Neural cell (in vitro differentiated cells): Measurements from ENCODE around the gene TMEM255B. TPM values are rescaled to one million over a fixed set of nuclear protein-coding genes. Genes with fewer than 3 reads are reported as not detected.

Source experiments
- H2AFZ ChIP-seq: fragments of 200-600, 300-800 bp; sonication (generic), shearing (Covaris generic); 2 replicates; pipeline ENCODE4 v1.6.0; 2014; ENCODE audit warnings: low read depth, mild to moderate bottlenecking, antibody characterized with exemption, low read length, moderate library complexity
- H3F3A ChIP-seq: fragments of 200-600 bp; shearing (Covaris generic); 2 replicates; pipeline ENCODE4 v1.6.1; 2016; ENCODE audit warnings: mild to moderate bottlenecking, moderate library complexity, mixed read lengths, antibody characterized with exemption, low read length; ENCODE audit not compliant: insufficient read depth, poor library complexity, severe bottlenecking
- H3K27ac ChIP-seq: fragments of 200-600, 300-800 bp; sonication (generic), shearing (Covaris generic); 2 replicates; pipeline ENCODE4 v1.5.1; 2014; ENCODE audit warnings: mild to moderate bottlenecking, low read length, moderate library complexity
- H3K27me3 ChIP-seq: fragments of 300-800, 200-600 bp; sonication (generic), shearing (Covaris generic); 2 replicates; pipeline ENCODE4 v1.6.0; 2014; ENCODE audit warnings: mild to moderate bottlenecking, low read depth, low read length, moderate library complexity; ENCODE audit not compliant: insufficient read depth
- H3K36me3 ChIP-seq: fragments of 300-800, 200-600 bp; sonication (generic), shearing (Covaris generic); 2 replicates; pipeline ENCODE4 v1.5.1; 2014; ENCODE audit warnings: mild to moderate bottlenecking, antibody characterized with exemption, low read length, moderate library complexity; ENCODE audit not compliant: insufficient read depth
- H3K4me2 ChIP-seq: fragments of 300-800, 200-600 bp; sonication (generic), shearing (Covaris generic); 2 replicates; pipeline ENCODE4 v1.6.0; 2014; ENCODE audit warnings: mild to moderate bottlenecking, low read length
- H3K4me3 ChIP-seq: fragments of 300-800, 200-600 bp; sonication (generic), shearing (Covaris generic); 2 replicates; pipeline ENCODE4 v1.5.1; 2014; ENCODE audit warnings: mild to moderate bottlenecking, low read length, moderate library complexity
- H3K79me2 ChIP-seq: fragments of 200-600 bp; shearing (Covaris generic); replicated peaks from 2 replicates; pipeline ENCODE4 v1.6.0; 2014; ENCODE audit warnings: mild to moderate bottlenecking, low read length, moderate library complexity; ENCODE audit not compliant: insufficient read depth
- H3K9ac ChIP-seq: fragments of 300-800, 200-600 bp; sonication (generic), shearing (Covaris generic); 2 replicates; pipeline ENCODE4 v1.6.1; 2016; ENCODE audit warnings: mild to moderate bottlenecking, low read length, mixed read lengths
- H3K9me2 ChIP-seq: fragments of 200-600 bp; shearing (Covaris generic); 2 replicates; pipeline ENCODE4 v1.6.1; 2016; ENCODE audit warnings: mild to moderate bottlenecking, low read length, mixed read lengths; ENCODE audit not compliant: insufficient read depth
- H3K9me3 ChIP-seq: fragments of 200-600, 300-800 bp; sonication (generic), shearing (Covaris generic); 2 replicates; pipeline ENCODE4 v1.6.1; 2016; ENCODE audit warnings: mild to moderate bottlenecking, mixed run types, low read length, moderate library complexity, mixed read lengths
- H4K20me1 ChIP-seq: fragments of 200-600 bp; shearing (Covaris generic); 2 replicates; pipeline ENCODE4 v1.6.1; 2016; ENCODE audit warnings: mild to moderate bottlenecking, mixed run types; ENCODE audit not compliant: insufficient read depth
- EP300 ChIP-seq: fragments of 450-650 bp; conservative IDR thresholded peaks from 2 replicates; pipeline ENCODE4 v1.6.1; 2014; ENCODE audit warnings: antibody characterized with exemption, mild to moderate bottlenecking, moderate library complexity; ENCODE audit not compliant: poor library complexity, severe bottlenecking
- EZH2 ChIP-seq: fragments of 200-600, 300-800 bp; shearing (Covaris generic), sonication (generic); IDR thresholded peaks from 2 replicates; pipeline ENCODE4 v1.6.1; 2014; ENCODE audit warnings: antibody characterized with exemption, low read length, borderline replicate concordance, mild to moderate bottlenecking; ENCODE audit not compliant: insufficient read depth, poor library complexity, severe bottlenecking
- MXI1 ChIP-seq: fragments of 450-650 bp; conservative IDR thresholded peaks from 2 replicates; pipeline ENCODE4 v1.6.1; 2014; ENCODE audit warnings: antibody characterized with exemption, mild to moderate bottlenecking; ENCODE audit not compliant: poor library complexity, severe bottlenecking
- POLR2AphosphoS5 ChIP-seq: IDR thresholded peaks from 2 replicates; pipeline ENCODE4 v1.6.1; 2012
- RAD21 ChIP-seq: fragments of 450-650 bp; conservative IDR thresholded peaks from 2 replicates; pipeline ENCODE4 v1.6.1; 2014; ENCODE audit warnings: antibody characterized with exemption, mild to moderate bottlenecking, moderate library complexity
- SMC3 ChIP-seq: fragments of 450-650 bp; conservative IDR thresholded peaks from 2 replicates; pipeline ENCODE4 v1.6.1; 2014; ENCODE audit warnings: antibody characterized with exemption, mild to moderate bottlenecking, moderate library complexity; ENCODE audit not compliant: poor library complexity
- TAF1 ChIP-seq: IDR thresholded peaks from 2 replicates; pipeline ENCODE4 v1.6.1; 2012; ENCODE audit warnings: low read depth
- polyA plus RNA-seq: library from polyadenylated mRNA; depleted of rRNA; stranded (reverse); fragments of >200 nt; gene quantifications from 2 replicates; pipeline ENCODE4 v1.2.3, GENCODE V29; 2014
- TF ChIP-seq, protein P1 (sequence below): fragments of 450-650 bp; IDR thresholded peaks from 2 replicates; pipeline ENCODE4 v1.5.1; 2014; ENCODE audit warnings: antibody characterized with exemption, mild to moderate bottlenecking, moderate library complexity; ENCODE audit not compliant: poor library complexity, severe bottlenecking
- TF ChIP-seq, protein P2 (sequence below): IDR thresholded peaks from 2 replicates; pipeline ENCODE4 v1.6.1; 2012; ENCODE audit warnings: borderline replicate concordance

Gene TMEM255B
- polyA plus RNA-seq, 1 donor from 2014 or later = not detected

DNA sequence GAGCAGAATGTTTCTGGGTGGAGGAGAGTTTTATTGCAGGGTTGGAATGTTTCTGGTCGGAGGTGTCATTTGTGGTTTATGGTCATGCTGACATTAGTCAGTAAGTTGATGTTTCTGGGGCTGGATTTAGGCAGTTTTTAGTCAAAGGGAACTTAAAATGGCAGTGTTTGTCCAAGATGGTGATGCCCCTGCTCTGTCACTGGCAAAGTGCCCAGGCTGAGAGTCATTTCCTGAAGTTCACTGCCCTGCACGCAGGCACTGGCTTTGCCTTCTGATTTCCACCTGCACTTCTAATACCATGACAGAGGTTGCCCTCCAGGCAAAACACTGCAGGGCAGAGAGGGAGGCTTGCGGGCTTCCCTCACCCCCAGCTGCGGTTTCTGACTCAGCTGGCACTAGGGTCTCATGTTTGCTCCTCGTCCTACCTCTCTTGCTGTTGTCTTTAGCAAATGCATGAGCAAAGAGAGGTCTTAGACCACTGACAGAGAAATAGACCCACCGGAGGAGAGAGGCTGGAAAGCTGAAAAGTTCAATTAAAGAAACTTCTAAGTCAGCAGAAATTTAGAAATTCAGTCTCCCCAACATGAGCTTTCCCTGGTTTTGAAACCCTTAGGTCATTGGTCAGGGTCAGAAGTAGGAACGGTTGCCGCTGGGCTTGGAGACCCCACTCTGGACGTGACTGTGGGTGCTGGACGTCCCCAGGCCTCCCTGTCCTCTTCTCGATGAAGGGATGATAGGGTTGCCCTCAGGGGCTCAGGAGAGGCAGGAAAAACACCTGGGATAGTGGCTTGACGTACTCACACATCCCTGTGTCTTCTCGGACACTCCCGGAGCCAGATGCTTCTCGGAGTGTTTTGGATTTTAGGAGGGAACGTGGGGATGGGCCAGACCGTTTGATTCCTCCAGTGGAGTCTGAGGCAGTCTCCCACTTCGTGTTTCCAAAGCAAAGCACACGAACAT is 26.3 kb downstream of the TMEM255B start:
- Histone ChIP-seq H3K79me2 (no peaks in the 10 kb centered on the region), H3K36me3 (no peaks in the 10 kb centered on the region), H3K4me3 (no peak overlapping the region), H3K9me2 (no peaks in the 10 kb centered on the region), H3F3A (no peaks in the 10 kb centered on the region), H3K27ac (no peak overlapping the region), H3K27me3 (no peaks in the 10 kb centered on the region), H3K9me3 (no peaks in the 10 kb centered on the region), H2AFZ (no peak overlapping the region), H4K20me1 (no peaks in the 10 kb centered on the region), H3K9ac (no peak overlapping the region), H3K4me2 (no peak overlapping the region)
- TF ChIP-seq MXI1 = no peak
- TF ChIP-seq EZH2 = no peak
- no peak for TF ChIP-seq POLR2AphosphoS5
- TF ChIP-seq, protein P1, sequence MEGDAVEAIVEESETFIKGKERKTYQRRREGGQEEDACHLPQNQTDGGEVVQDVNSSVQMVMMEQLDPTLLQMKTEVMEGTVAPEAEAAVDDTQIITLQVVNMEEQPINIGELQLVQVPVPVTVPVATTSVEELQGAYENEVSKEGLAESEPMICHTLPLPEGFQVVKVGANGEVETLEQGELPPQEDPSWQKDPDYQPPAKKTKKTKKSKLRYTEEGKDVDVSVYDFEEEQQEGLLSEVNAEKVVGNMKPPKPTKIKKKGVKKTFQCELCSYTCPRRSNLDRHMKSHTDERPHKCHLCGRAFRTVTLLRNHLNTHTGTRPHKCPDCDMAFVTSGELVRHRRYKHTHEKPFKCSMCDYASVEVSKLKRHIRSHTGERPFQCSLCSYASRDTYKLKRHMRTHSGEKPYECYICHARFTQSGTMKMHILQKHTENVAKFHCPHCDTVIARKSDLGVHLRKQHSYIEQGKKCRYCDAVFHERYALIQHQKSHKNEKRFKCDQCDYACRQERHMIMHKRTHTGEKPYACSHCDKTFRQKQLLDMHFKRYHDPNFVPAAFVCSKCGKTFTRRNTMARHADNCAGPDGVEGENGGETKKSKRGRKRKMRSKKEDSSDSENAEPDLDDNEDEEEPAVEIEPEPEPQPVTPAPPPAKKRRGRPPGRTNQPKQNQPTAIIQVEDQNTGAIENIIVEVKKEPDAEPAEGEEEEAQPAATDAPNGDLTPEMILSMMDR = no peak
- TF ChIP-seq EP300 = no peak
- TF ChIP-seq RAD21 = no peak
- TF ChIP-seq TAF1 = no peak
- TF ChIP-seq, protein P2, sequence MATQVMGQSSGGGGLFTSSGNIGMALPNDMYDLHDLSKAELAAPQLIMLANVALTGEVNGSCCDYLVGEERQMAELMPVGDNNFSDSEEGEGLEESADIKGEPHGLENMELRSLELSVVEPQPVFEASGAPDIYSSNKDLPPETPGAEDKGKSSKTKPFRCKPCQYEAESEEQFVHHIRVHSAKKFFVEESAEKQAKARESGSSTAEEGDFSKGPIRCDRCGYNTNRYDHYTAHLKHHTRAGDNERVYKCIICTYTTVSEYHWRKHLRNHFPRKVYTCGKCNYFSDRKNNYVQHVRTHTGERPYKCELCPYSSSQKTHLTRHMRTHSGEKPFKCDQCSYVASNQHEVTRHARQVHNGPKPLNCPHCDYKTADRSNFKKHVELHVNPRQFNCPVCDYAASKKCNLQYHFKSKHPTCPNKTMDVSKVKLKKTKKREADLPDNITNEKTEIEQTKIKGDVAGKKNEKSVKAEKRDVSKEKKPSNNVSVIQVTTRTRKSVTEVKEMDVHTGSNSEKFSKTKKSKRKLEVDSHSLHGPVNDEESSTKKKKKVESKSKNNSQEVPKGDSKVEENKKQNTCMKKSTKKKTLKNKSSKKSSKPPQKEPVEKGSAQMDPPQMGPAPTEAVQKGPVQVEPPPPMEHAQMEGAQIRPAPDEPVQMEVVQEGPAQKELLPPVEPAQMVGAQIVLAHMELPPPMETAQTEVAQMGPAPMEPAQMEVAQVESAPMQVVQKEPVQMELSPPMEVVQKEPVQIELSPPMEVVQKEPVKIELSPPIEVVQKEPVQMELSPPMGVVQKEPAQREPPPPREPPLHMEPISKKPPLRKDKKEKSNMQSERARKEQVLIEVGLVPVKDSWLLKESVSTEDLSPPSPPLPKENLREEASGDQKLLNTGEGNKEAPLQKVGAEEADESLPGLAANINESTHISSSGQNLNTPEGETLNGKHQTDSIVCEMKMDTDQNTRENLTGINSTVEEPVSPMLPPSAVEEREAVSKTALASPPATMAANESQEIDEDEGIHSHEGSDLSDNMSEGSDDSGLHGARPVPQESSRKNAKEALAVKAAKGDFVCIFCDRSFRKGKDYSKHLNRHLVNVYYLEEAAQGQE = no peak
- no peak for TF ChIP-seq SMC3

DNA sequence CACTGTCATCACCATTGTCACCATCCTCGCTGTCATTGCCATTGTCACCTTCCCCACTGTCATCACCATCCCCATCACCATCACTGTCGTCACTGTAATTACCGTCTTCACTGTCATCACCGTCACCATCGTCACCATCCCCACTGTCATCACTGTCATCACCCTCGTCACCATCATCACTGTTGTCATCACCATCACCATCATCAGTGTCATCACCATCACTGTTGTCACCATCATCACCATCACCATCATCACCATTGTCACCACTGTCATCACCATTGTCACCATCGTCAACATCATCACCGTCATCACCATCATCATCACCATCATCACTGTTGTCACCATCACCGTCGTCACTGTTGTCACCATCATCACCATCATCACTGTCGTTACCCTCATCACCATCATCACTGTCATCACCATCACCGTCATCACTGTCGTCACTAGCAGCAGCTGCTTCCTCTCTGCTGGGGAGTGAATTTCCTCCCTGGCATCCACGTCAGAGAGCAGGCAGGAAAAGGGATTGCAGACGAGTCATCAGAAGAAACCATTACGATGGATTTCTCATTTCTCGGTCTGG is 27.3 kb downstream of the TMEM255B start:
- Histone ChIP-seq H3K36me3 (no peaks in the 10 kb centered on the region), H3K27me3 (no peaks in the 10 kb centered on the region), H3K9me2 (no peaks in the 10 kb centered on the region), H3K9me3 (no peaks in the 10 kb centered on the region), H3K4me2 (no peak overlapping the region), H2AFZ (no peak overlapping the region), H4K20me1 (no peaks in the 10 kb centered on the region), H3F3A (no peaks in the 10 kb centered on the region), H3K27ac (no peak overlapping the region), H3K9ac (no peak overlapping the region), H3K4me3 (no peak overlapping the region), H3K79me2 (no peaks in the 10 kb centered on the region)
- TF ChIP-seq TAF1 (no peak), EP300 (peak; percentile 70), SMC3 (no peak), EZH2 (no peak), POLR2AphosphoS5 (no peak), RAD21 (no peak), MXI1 (no peak)
- TF ChIP-seq, protein P2 = no peak
